GM10266 (cell line): ENCODE measurements around the gene EHD4.

Experiments
- DNase-seq: peaks from one replicate; pipeline ENCODE4 v3.0.0; 2012; ENCODE audit errors: extremely low spot score
- CTCF ChIP-seq: IDR thresholded peaks from 2 replicates; pipeline ENCODE4 v1.5.1; 2012; ENCODE audit warnings: mild to moderate bottlenecking, low read depth; ENCODE audit not compliant: control insufficient read depth, insufficient read depth; ENCODE audit errors: missing control alignments

The EHD4 gene

DNA sequence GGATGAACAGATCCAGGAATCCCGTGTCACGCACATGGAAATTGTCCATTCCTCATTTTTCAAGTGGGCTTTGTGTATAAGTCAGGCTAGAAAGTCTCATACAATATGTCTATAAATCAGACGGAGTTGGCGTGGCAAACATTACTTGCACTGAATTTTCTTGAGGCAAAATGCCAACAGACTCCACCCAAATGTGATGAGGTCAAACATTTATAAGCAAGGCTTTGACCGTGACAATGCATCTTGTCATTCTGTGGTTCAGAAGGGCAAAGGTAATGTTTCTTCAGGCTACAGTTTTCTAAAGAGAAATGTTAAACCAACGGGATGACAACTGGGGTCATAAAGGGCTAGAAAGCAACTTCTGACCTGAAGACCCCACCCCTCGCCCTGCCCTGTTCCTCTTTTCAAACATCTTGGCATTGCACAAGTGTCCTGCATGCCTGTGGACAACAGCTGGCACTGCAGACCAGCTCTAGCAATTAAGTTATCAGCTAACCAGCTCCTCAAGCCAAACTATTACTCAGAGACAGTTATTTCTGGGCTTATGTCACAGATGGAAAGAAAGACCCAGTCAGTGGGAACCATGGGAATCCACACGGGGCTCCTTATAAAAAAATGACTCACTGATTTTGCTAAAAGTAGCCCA is 42.0 kb downstream of the EHD4 start:
- no peak for DNase-seq

DNA sequence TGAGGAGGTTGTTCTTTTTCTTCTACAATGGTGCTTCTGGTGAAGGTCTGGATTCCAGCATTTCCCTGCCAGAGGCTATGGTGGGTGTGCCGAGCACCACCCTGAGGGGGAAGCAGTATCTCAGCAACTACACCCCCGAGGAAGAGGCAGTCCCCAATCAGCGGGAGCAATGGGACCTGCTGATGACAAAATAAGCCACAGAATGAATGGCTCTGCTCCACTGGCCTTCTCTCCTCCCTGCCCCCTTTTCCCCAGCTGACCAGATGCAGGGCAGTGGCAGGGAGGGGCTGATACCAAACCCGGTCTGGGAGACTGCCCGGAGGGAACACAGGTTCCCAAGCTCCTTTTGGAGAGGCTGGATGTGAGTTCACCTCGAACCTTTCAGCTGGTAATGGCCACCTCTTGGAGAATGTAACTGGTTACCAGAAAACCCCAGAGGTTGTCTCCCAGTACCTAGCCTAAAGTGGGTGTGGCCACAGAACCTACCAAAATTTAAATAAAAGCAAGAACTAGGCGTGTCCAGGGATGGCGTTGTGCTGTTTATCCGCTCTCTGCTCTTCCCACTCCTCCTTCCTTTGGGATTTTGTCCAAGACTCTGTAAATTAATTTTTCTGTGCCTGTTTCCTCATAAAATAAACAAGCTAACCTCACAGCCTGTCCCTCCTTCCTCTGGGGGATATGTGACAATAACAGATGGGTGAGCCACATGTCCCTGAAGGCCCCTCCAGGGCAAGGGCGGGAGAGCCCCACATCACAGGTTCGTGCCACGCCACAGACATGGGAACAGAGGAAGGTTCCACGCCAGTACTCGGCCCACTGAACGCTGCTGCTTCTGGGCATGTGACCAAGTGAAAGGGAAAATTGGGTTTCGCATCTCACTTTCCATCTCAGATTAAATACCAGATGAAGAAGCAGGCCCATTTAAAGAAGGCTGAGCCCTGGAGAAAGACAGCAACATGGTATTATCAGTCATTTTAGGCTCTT is 43.4 kb downstream of the EHD4 start:
- TF ChIP-seq CTCF = no peak
- DNase-seq = peak; percentile 68

More for the DNA sequence above, 42.0 kb downstream of the EHD4 start:
- peak; percentile 31 for TF ChIP-seq CTCF

DNA sequence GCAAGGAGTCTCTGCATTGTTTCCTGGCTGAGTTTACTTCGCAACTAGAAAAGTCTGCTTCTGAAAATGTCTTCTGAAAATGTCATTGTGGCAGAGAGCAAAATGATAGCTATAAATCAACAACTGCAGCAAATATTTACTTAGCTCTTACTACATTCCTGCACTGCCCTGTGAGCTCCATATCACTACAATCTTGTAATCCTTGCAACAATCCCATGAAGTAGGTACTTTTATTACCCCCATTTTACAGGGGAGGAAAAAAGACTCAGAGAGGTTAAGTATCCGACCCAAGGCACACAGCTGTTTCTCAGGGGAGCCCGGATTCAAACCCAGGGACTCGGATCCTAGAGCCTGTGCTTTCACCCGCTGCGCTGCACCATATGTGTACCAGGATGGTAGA is 44.3 kb downstream of the EHD4 start:
- no peak for DNase-seq
- TF ChIP-seq CTCF = no peak

GRCh38 chr15:41927536-41927935 is 44.8 kb downstream of the EHD4 start:
- DNase-seq = no peak
- no peak for TF ChIP-seq CTCF

GRCh38 chr15:41926185-41927056 is 45.9 kb downstream of the EHD4 start:
- no peak for DNase-seq
- no peak for TF ChIP-seq CTCF

DNA sequence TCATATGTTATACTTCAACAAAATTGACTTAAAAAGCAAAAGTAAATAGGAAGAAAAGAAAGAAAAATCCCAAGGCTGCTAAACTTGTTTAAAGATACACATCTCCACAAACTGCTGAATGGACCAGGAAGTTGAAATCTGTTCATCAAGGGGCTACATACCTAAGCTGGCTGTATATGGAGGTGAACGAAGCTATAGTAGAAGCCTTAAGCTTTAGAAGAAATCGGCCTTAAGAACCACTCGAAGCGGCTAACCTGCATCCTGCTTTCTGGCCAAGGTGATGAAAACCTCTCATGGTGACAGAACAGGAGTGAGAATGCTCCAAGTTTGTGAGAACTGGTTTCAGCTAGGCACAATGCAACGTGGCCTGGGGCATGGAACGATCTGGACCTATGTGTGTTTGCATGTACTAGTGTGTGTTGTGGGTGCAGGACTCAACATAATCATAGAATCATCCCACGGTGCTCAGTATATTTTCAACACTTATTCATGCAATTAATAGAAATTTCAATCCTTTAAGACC is 47.2 kb downstream of the EHD4 start:
- DNase-seq = no peak
- TF ChIP-seq CTCF = no peak
